Breast epithelium (tissue), 4 donors: ENCODE data around the gene SDK2. TPM values are rescaled to one million over a fixed set of nuclear protein-coding genes. Genes with fewer than 3 reads are reported as not detected.
A peak's percentile ranks its signal among the peaks of the same experiment; 100 is the strongest.

Experiments
- DNase-seq, 2 donors: peaks; one replicate each; pipeline ENCODE4 v3.0.0-alpha.2; 2019; ENCODE audit warnings: low spot score in 2 of 2
- H3K27ac ChIP-seq, 2 donors: fragments of 200-600 bp; sonication (generic) in 1 of 2; one replicate each; pipeline ENCODE4 v1.5.1; 2016 to 2019; ENCODE audit warnings: mild to moderate bottlenecking in 1 of 2
- H3K27me3 ChIP-seq, 2 donors: fragments of 200-600 bp; sonication (generic) in 1 of 2; one replicate each; pipeline versions ENCODE4 v1.5.1 to v1.6.0; 2017 to 2019; ENCODE audit warnings: control low read depth in 1 of 2, mild to moderate bottlenecking in 1 of 2
- H3K36me3 ChIP-seq: fragments of 200-600 bp; one replicate; pipeline ENCODE4 v1.5.1; 2019
- H3K4me1 ChIP-seq, 2 donors: fragments of 200-600 bp; sonication (generic); one replicate each; pipeline ENCODE4 v1.5.1; 2016 to 2019; ENCODE audit warnings: control low read depth in 1 of 2
- H3K4me3 ChIP-seq, 3 donors: fragments of 200-600 bp; sonication (generic); 1 replicate in 2 of 3; 2 replicates in 1 of 3; pipeline ENCODE4 v1.5.1; 2016 to 2019; ENCODE audit warnings: mild to moderate bottlenecking in 3 of 3, moderate library complexity in 2 of 3
- H3K9me3 ChIP-seq, 2 donors: fragments of 200-600 bp; sonication (generic) in 1 of 2; one replicate each; pipeline ENCODE4 v1.5.1; 2016 to 2019; ENCODE audit warnings: control low read depth in 1 of 2
- CTCF ChIP-seq, 3 donors: fragments of 450-650 bp; IDR thresholded peaks; one replicate each; pipeline ENCODE4 v1.5.1; 2016 to 2017; ENCODE audit warnings: antibody characterized with exemption in 3 of 3, mild to moderate bottlenecking in 3 of 3, moderate library complexity in 3 of 3
- POLR2A ChIP-seq: fragments of 450-650 bp; IDR thresholded peaks from one replicate; pipeline ENCODE4 v1.6.1; 2016; ENCODE audit warnings: antibody characterized with exemption, mild to moderate bottlenecking, moderate library complexity
- POLR2AphosphoS5 ChIP-seq, 3 donors: sonication (generic); formaldehyde crosslinking; IDR thresholded peaks; one replicate each; pipeline ENCODE4 v1.6.1; 2017; ENCODE audit warnings: antibody characterized with exemption in 3 of 3
- intact Hi-C: fragments of 100-400 bp; cut with DNase I; formaldehyde crosslinking; loops from one replicate; pipeline ENCODE4 v1.15.1; 2023; ENCODE audit warnings: low total_unique reads
- total RNA-seq, 3 donors: library from RNA; depleted of rRNA; stranded (reverse); fragments of >200 nt; gene quantifications; one replicate each; pipeline ENCODE4 v1.1.0, GENCODE V29; 2016

SDK2 gene
- total RNA-seq, 3 donors from 2014 or later: 0.16 to 2.9 (median 2.6) TPM

- no peak overlapping the region for H3K27ac ChIP-seq
- H3K36me3 ChIP-seq: no peaks in the 10 kb centered on the region
- intact Hi-C loops: no loop called here
- no peak overlapping the region for H3K4me3 ChIP-seq
- peaks cover 0 to 23% of the 10 kb centered on the region in 2 donors for H3K27me3 ChIP-seq
- peaks cover 0 to 8% of the 10 kb centered on the region in 2 donors for H3K4me1 ChIP-seq
- H3K9me3 ChIP-seq: no peaks in the 10 kb centered on the region
- DNase-seq: no peak
- TF ChIP-seq POLR2AphosphoS5 (IDR thresholded peaks at IDR 0.05) (no peak), CTCF (IDR thresholded peaks at IDR 0.05) (no peak), POLR2A (no peak)
Observed at GRCh38 chr17:73648543-73648820, 4.2 kb upstream of the SDK2 start.

GRCh38 chr17:73647772-73648542 lies 3.7 kb upstream of the SDK2 start:
- H3K27ac ChIP-seq: no peak overlapping the region
- peaks cover 1 to 12% of the 10 kb centered on the region in 2 donors for H3K4me1 ChIP-seq
- H3K36me3 ChIP-seq: no peaks in the 10 kb centered on the region
- peaks cover 0 to 28% of the 10 kb centered on the region in 2 donors for H3K27me3 ChIP-seq
- no peaks in the 10 kb centered on the region for H3K9me3 ChIP-seq
- intact Hi-C loops: no loop called here
- no peak for DNase-seq
- no peak for TF ChIP-seq CTCF (IDR thresholded peaks at IDR 0.05)
- no peak for TF ChIP-seq POLR2A
- TF ChIP-seq POLR2AphosphoS5 (IDR thresholded peaks at IDR 0.05): no peak
- H3K4me3 ChIP-seq: no peak overlapping the region

GRCh38 chr17:73647301-73647695 lies 3.1 kb upstream of the SDK2 start:
- intact Hi-C loops: no loop called here
- Histone ChIP-seq H3K27me3 (peaks cover 0 to 33% of the 10 kb centered on the region in 2 donors), H3K9me3 (no peaks in the 10 kb centered on the region)

GRCh38 chr17:73646409-73647300 lies 2.4 kb upstream of the SDK2 start:
- Histone ChIP-seq H3K4me3 (no peak overlapping the region), H3K4me1 (peaks cover 5 to 12% of the 10 kb centered on the region in 2 donors), H3K27ac (no peak overlapping the region), H3K36me3 (no peaks in the 10 kb centered on the region), H3K9me3 (no peaks in the 10 kb centered on the region), H3K27me3 (peaks cover 0 to 39% of the 10 kb centered on the region in 2 donors)
- no peak for TF ChIP-seq POLR2A
- TF ChIP-seq POLR2AphosphoS5 (IDR thresholded peaks at IDR 0.05): no peak
- peak in 1 of 3 donors; percentile 12 for TF ChIP-seq CTCF (IDR thresholded peaks at IDR 0.05)
- no peak for DNase-seq
- intact Hi-C loops: no loop called here

More at GRCh38 chr17:73647301-73647695, 3.1 kb upstream of the SDK2 start:
- Histone ChIP-seq H3K27ac (no peak overlapping the region), H3K36me3 (no peaks in the 10 kb centered on the region), H3K4me3 (no peak overlapping the region), H3K4me1 (peaks cover 5 to 12% of the 10 kb centered on the region in 2 donors)
- no peak for TF ChIP-seq POLR2A
- TF ChIP-seq POLR2AphosphoS5 (IDR thresholded peaks at IDR 0.05): no peak
- no peak for TF ChIP-seq CTCF (IDR thresholded peaks at IDR 0.05)
- DNase-seq: no peak
